Stimulated activated naive CD4-positive, alpha-beta T cell treated with Interleukin-2 at 50 U/mL for 16 hours (primary cell): ENCODE data around the gene NYAP2.

Source experiments
- DNase-seq: peaks from one replicate; lab custom pipeline; 2025; lab: John Stamatoyannopoulos, UW

NYAP2 gene

GRCh38 chr2:225559072-225559415, 159.5 kb downstream of the NYAP2 start:
- no peak for DNase-seq

GRCh38 chr2:225566798-225567197, 167.3 kb downstream of the NYAP2 start:
- DNase-seq: no peak

- DNase-seq: no peak
Observed at GRCh38 chr2:225569995-225570394, 170.5 kb downstream of the NYAP2 start.

- no peak for DNase-seq
Observed at GRCh38 chr2:225573603-225574002, 174.1 kb downstream of the NYAP2 start.

- no peak for DNase-seq
Observed at GRCh38 chr2:225574582-225575138, 175.2 kb downstream of the NYAP2 start.

GRCh38 chr2:225581135-225581534, 181.6 kb downstream of the NYAP2 start:
- DNase-seq: no peak

GRCh38 chr2:225581906-225582305, 182.4 kb downstream of the NYAP2 start:
- DNase-seq: no peak

- DNase-seq: no peak
Observed at GRCh38 chr2:225582355-225583116, 183.0 kb downstream of the NYAP2 start.

GRCh38 chr2:225584796-225585195, 185.3 kb downstream of the NYAP2 start:
- DNase-seq: no peak

GRCh38 chr2:225590932-225591331, 191.4 kb downstream of the NYAP2 start:
- DNase-seq: no peak

GRCh38 chr2:225597911-225598310, 198.4 kb downstream of the NYAP2 start:
- DNase-seq: no peak

- DNase-seq: no peak
Observed at GRCh38 chr2:225598426-225598825, 198.9 kb downstream of the NYAP2 start.

- DNase-seq: no peak
Observed at GRCh38 chr2:225598897-225599296, 199.4 kb downstream of the NYAP2 start.

- no peak for DNase-seq
Observed at GRCh38 chr2:225599856-225600255, 200.3 kb downstream of the NYAP2 start.

GRCh38 chr2:225600444-225600843, 200.9 kb downstream of the NYAP2 start:
- DNase-seq: no peak

- DNase-seq: no peak
Observed at GRCh38 chr2:225600865-225601264, 201.4 kb downstream of the NYAP2 start.

- DNase-seq: no peak
Observed at GRCh38 chr2:225602205-225602604, 202.7 kb downstream of the NYAP2 start.

GRCh38 chr2:225608136-225608535, 208.6 kb downstream of the NYAP2 start:
- no peak for DNase-seq

- no peak for DNase-seq
Observed at GRCh38 chr2:225612636-225613035, 213.1 kb downstream of the NYAP2 start.

- DNase-seq: no peak
Observed at GRCh38 chr2:225614915-225615314, 215.4 kb downstream of the NYAP2 start.

- DNase-seq: no peak
Observed at GRCh38 chr2:225615514-225615913, 216.0 kb downstream of the NYAP2 start.

GRCh38 chr2:225616372-225616771, 216.9 kb downstream of the NYAP2 start:
- DNase-seq: no peak

- DNase-seq: no peak
Observed at GRCh38 chr2:225616848-225617247, 217.3 kb downstream of the NYAP2 start.

- no peak for DNase-seq
Observed at GRCh38 chr2:225620227-225620626, 220.7 kb downstream of the NYAP2 start.
